Liver (tissue), 9 donors: ENCODE results near the gene NOS3. TPM values are rescaled to one million over a fixed set of nuclear protein-coding genes. Genes with fewer than 3 reads are reported as not detected.

ENCODE experiments used
- DNase-seq: peaks from one replicate; pipeline ENCODE4 v3.0.0-alpha.2; 2017; ENCODE audit warnings: low spot score
- H3K27ac ChIP-seq, 2 donors: one replicate each; pipeline ENCODE4 v1.7.0; 2013; ENCODE audit warnings: inconsistent platforms in 2 of 2, low read length in 2 of 2, control low read depth in 1 of 2, low read depth in 1 of 2, mild to moderate bottlenecking in 1 of 2
- H3K27me3 ChIP-seq, 4 donors: one replicate each; pipeline versions ENCODE4 v1.6.1 to v1.7.0; 2013; ENCODE audit warnings: low read length in 3 of 4, inconsistent platforms in 1 of 4, mild to moderate bottlenecking in 1 of 4, moderate library complexity in 1 of 4; ENCODE audit not compliant: control insufficient read depth in 4 of 4, insufficient read depth in 4 of 4
- H3K36me3 ChIP-seq, 4 donors: one replicate each; pipeline versions ENCODE4 v1.6.1 to v1.7.0; 2013; ENCODE audit warnings: low read length in 3 of 4, mild to moderate bottlenecking in 3 of 4, low read depth in 1 of 4, moderate library complexity in 1 of 4; ENCODE audit not compliant: control insufficient read depth in 4 of 4, insufficient read depth in 3 of 4
- H3K4me1 ChIP-seq, 4 donors: one replicate each; pipeline versions ENCODE4 v1.6.1 to v1.7.0; 2013; ENCODE audit warnings: low read length in 3 of 4, mild to moderate bottlenecking in 3 of 4, moderate library complexity in 1 of 4; ENCODE audit not compliant: control insufficient read depth in 4 of 4, insufficient read depth in 4 of 4
- H3K4me3 ChIP-seq, 3 donors: one replicate each; pipeline versions ENCODE4 v1.6.1 to v1.7.0; 2013; ENCODE audit warnings: low read length in 3 of 3, control low read depth in 1 of 3, low read depth in 1 of 3, mild to moderate bottlenecking in 1 of 3
- H3K9ac ChIP-seq, 2 donors: one replicate each; pipeline ENCODE4 v1.7.0; 2013; ENCODE audit warnings: low read length in 2 of 2, mild to moderate bottlenecking in 2 of 2, moderate library complexity in 2 of 2, control low read depth in 1 of 2, low read depth in 1 of 2
- H3K9me3 ChIP-seq, 4 donors: one replicate each; pipeline versions ENCODE4 v1.6.1 to v1.7.0; 2013; ENCODE audit warnings: low read length in 3 of 4; ENCODE audit not compliant: control insufficient read depth in 4 of 4
- FOXA2 ChIP-seq: IDR thresholded peaks from 2 replicates; pipeline ENCODE4 v1.6.1; 2016; ENCODE audit warnings: antibody characterized with exemption
- HNF4A ChIP-seq, 2 donors: conservative IDR thresholded peaks; 2 replicates each; pipeline ENCODE4 v1.6.1; 2016; ENCODE audit warnings: antibody characterized with exemption in 2 of 2, mild to moderate bottlenecking in 2 of 2
- JUND ChIP-seq, 2 donors: IDR thresholded peaks; 2 replicates each; pipeline ENCODE4 v1.6.1; 2016; ENCODE audit warnings: antibody characterized with exemption in 2 of 2
- RAD21 ChIP-seq, 2 donors: IDR thresholded peaks; 2 replicates each; pipeline ENCODE4 v1.6.1; 2016; ENCODE audit warnings: antibody characterized with exemption in 2 of 2, mild to moderate bottlenecking in 2 of 2
- SP1 ChIP-seq: IDR thresholded peaks from 2 replicates; pipeline ENCODE4 v1.6.1; 2018; ENCODE audit warnings: antibody characterized with exemption, mild to moderate bottlenecking
- YY1 ChIP-seq: IDR thresholded peaks from 2 replicates; pipeline ENCODE4 v1.6.1; 2016; ENCODE audit warnings: antibody characterized with exemption, mild to moderate bottlenecking
- WGBS: extraction: QIAGEN DNeasy Blood & Tissue Kit; methylation state at CpG from one replicate; pipeline ENCODE4 v1.1.7; 2013; 5-methylcytosine and 5-hydroxymethylcytosine counted together
- polyA plus RNA-seq, 2 donors: library from polyadenylated mRNA; stranded (reverse) in 1 of 2; unstranded in 1 of 2; fragments of 200-250 nt in 1 of 2; fragments of >200 nt in 1 of 2; fragmentation: Nextera tagmentation in 1 of 2; extraction: Ambion mirVana in 1 of 2; gene quantifications; one replicate each; pipeline versions ENCODE4 v1.2.1 to v1.2.3, GENCODE V29; 2013 to 2015
- total RNA-seq, 2 donors: library from RNA; depleted of rRNA; stranded (reverse); fragments of >200 nt; gene quantifications; one replicate each; pipeline ENCODE4 v1.2.3, GENCODE V29; 2014
- TF ChIP-seq, protein P1 (sequence below): fragments of 150-350 bp; IDR thresholded peaks from 2 replicates; pipeline ENCODE4 v1.5.1; 2017; ENCODE audit warnings: improper control_type of control experiment, low read depth, low read length; ENCODE audit not compliant: missing input control
- TF ChIP-seq, protein P2 (sequence below): IDR thresholded peaks from 2 replicates; pipeline ENCODE4 v1.6.1; 2016; ENCODE audit warnings: antibody characterized with exemption
- donor health status: healthy.
- donor health status: healthy.
- donor health status: healthy.
- donor health status: healthy.
- donor health status: healthy.

The NOS3 gene
- total and polyA plus RNA-seq, 4 donors = 1.6 to 6.1 (median 5.1) TPM

DNA sequence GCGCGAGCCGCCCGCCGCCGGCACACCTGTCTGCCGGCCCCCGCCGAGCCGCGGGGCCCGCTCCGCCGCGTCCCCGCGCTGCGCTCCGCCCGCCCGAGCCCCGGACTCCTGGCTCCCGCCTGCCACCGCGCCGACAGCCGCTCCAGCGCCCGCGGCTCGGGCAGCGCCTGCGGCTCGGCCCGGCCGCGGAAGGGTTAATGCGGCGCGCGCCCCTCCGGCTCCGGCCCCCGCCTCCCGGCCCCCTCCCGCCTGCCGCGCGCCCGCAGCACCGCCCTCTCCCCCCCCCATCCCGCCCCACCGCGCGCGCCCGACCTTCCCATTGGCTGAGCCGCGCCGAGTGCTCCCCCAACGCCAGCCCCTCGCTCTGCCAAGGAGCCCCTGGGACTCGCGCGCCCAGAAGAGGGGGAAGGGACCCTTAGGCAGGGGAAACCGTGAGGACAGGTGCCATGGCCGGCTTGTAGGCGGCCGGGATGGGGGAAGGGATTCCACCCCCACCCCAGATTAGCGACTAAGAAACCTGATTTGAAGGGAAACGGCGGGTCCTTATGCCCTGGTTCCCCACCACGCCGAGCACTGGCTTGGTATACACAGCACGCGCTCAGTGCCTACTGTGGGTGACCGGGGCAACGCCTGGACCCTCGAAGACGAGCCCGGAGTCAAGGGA is 12.6 kb upstream of the NOS3 start, which contains the start of gene KCNH2:
TSS of gene KCNH2 (minus strand) at position 196 of the 664 bp plus-strand sequence. CDS start 408 bp downstream, outside the sequence.
- Histone ChIP-seq H3K9me3 (no peaks in the 10 kb centered on the region), H3K9ac (no peak within 1 kb of the TSS), H3K27ac (no peak within 1 kb of the TSS), H3K4me3 (peak within 1 kb of the TSS in 1 of 3 donors; percentile 48), H3K4me1 (peaks cover 0 to 23% (median 9%) of the 10 kb centered on the region in 4 donors), H3K36me3 (no peaks in the 10 kb centered on the region), H3K27me3 (peaks cover 0 to 12% (median 5%) of the 10 kb centered on the region in 4 donors)
- TF ChIP-seq YY1 (no peak), RAD21 (IDR thresholded peaks at IDR 0.05) (no peak)
- TF ChIP-seq, protein P1, sequence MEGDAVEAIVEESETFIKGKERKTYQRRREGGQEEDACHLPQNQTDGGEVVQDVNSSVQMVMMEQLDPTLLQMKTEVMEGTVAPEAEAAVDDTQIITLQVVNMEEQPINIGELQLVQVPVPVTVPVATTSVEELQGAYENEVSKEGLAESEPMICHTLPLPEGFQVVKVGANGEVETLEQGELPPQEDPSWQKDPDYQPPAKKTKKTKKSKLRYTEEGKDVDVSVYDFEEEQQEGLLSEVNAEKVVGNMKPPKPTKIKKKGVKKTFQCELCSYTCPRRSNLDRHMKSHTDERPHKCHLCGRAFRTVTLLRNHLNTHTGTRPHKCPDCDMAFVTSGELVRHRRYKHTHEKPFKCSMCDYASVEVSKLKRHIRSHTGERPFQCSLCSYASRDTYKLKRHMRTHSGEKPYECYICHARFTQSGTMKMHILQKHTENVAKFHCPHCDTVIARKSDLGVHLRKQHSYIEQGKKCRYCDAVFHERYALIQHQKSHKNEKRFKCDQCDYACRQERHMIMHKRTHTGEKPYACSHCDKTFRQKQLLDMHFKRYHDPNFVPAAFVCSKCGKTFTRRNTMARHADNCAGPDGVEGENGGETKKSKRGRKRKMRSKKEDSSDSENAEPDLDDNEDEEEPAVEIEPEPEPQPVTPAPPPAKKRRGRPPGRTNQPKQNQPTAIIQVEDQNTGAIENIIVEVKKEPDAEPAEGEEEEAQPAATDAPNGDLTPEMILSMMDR = no peak
- WGBS = 1% methylated on average over 80 of the region's 81 CpGs
- DNase-seq = no peak

DNA sequence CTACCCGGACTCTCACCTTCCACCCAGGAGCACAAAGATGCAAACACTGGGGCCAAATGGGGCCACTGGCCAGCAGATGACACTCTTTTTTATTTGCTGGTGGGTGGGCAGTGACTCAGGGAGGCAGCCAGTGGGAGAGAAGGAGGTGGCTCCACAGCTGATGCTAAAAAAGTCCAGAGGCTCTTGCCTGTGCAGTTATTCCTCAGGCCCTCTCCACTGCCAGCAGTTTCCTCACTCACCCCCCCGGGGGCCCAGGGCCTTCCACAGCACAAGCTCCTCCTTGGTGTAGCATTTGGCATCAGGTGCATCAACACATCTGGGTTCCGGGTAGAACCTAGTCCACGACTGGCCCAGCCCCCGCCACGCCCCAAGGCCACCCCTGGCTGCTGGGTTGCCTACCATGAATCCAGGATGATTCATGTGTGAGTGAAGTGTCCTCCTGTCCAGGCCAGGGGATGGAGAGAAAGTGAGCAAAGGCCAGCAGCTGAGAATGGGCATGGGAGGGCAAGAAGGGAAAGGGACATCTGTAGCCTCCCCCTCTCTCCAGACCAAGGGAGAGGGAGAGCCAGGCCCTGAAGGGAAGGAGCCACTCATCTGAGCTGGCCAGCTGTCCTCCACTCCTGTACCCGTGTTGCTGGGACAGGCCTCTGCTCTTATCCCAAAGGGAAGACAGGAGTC is 11.0 kb upstream of the NOS3 start:
- peaks cover 0 to 12% (median 5%) of the 10 kb centered on the region in 4 donors for H3K27me3 ChIP-seq

DNA sequence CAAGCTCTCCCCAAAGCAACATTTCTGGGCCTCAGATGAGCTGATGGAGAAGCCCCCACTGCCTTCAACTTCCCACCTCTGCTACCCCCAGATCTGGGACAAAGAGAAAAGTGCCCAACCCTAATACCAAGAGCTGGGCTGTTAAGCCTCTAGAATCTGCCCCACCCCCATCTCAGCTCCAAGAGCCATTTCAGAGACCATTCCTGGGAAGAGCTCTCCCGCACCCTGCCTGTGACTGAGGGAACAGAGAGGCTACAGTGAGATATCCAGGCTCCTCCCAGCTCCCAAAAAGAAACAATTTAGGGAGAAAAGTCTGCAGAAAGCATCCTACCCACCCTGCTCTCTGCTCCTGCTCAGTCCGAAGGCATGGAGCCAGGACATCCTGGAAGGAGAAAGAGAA is 10.2 kb upstream of the NOS3 start:
- Histone ChIP-seq H3K4me3 (no peak overlapping the region), H3K9me3 (no peaks in the 10 kb centered on the region), H3K27me3 (peaks cover 0 to 12% (median 5%) of the 10 kb centered on the region in 4 donors), H3K36me3 (no peaks in the 10 kb centered on the region), H3K4me1 (peaks cover 0 to 12% (median 4%) of the 10 kb centered on the region in 4 donors), H3K9ac (no peak overlapping the region), H3K27ac (no peak overlapping the region)
- WGBS = 47% methylated on average over 2 of the region's 2 CpGs
- no peak for TF ChIP-seq HNF4A (conservative IDR thresholded peaks at IDR 0.05)
- TF ChIP-seq YY1 = no peak
- TF ChIP-seq, protein P1 = no peak
- TF ChIP-seq, protein P2, sequence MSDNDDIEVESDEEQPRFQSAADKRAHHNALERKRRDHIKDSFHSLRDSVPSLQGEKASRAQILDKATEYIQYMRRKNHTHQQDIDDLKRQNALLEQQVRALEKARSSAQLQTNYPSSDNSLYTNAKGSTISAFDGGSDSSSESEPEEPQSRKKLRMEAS = no peak
- no peak for DNase-seq

More for the DNA sequence above, 11.0 kb upstream of the NOS3 start:
- DNase-seq = no peak
- Histone ChIP-seq H3K27ac (no peak overlapping the region), H3K4me3 (no peak overlapping the region), H3K36me3 (no peaks in the 10 kb centered on the region), H3K9me3 (no peaks in the 10 kb centered on the region), H3K9ac (no peak overlapping the region), H3K4me1 (peaks cover 0 to 19% (median 7%) of the 10 kb centered on the region in 4 donors)
- 48% methylated on average over 7 of the region's 7 CpGs for WGBS
- TF ChIP-seq FOXA2 (no peak), JUND (IDR thresholded peaks at IDR 0.05) (no peak), SP1 (no peak), YY1 (no peak)
